Stimulated activated CD8-positive, alpha-beta memory T cell treated with anti-CD3 and anti-CD28 coated beads, Interleukin-15, amount 100 ng/mL, for 48 hours (primary cell): ENCODE measurements around the gene ANKRD44.

Source experiments
- DNase-seq, 2 donors: peaks; one replicate each; pipeline ENCODE4 v3.0.0-alpha.2; 2020; ENCODE audit warnings: low read depth in 2 of 2

The ANKRD44 gene

GRCh38 chr2:197208024-197208423 lies 102.6 kb downstream of the ANKRD44 start:
- DNase-seq, result no peak

- no peak for DNase-seq
These were observed 103.0 kb downstream of the ANKRD44 start for GRCh38 chr2:197207598-197207997.

- no peak for DNase-seq
These were observed 103.5 kb downstream of the ANKRD44 start for GRCh38 chr2:197207106-197207505.

- DNase-seq, result peak; percentile 50 to 53
These were observed 104.9 kb downstream of the ANKRD44 start for GRCh38 chr2:197205585-197206215.

- no peak for DNase-seq
These were observed 105.9 kb downstream of the ANKRD44 start for GRCh38 chr2:197204519-197205250.

GRCh38 chr2:197201874-197202273 lies 108.7 kb downstream of the ANKRD44 start:
- DNase-seq, result no peak

- no peak for DNase-seq
These were observed 109.9 kb downstream of the ANKRD44 start for GRCh38 chr2:197200762-197201058.

GRCh38 chr2:197200051-197200761 lies 110.4 kb downstream of the ANKRD44 start:
- no peak for DNase-seq

GRCh38 chr2:197198890-197199289 lies 111.7 kb downstream of the ANKRD44 start:
- peak; percentile 83 to 85 for DNase-seq

- DNase-seq, result no peak
These were observed 112.7 kb downstream of the ANKRD44 start for GRCh38 chr2:197197895-197198311.

GRCh38 chr2:197196541-197197180 lies 113.9 kb downstream of the ANKRD44 start:
- no peak for DNase-seq

- no peak for DNase-seq
These were observed 115.1 kb downstream of the ANKRD44 start for GRCh38 chr2:197195518-197195917.

- DNase-seq, result no peak
These were observed 118.6 kb downstream of the ANKRD44 start for GRCh38 chr2:197191940-197192322.

GRCh38 chr2:197191177-197191939 lies 119.2 kb downstream of the ANKRD44 start:
- no peak for DNase-seq

- no peak for DNase-seq
These were observed 120.5 kb downstream of the ANKRD44 start for GRCh38 chr2:197190100-197190432.

- DNase-seq, result no peak
These were observed 121.0 kb downstream of the ANKRD44 start for GRCh38 chr2:197189426-197190099.

- no peak for DNase-seq
These were observed 124.9 kb downstream of the ANKRD44 start for GRCh38 chr2:197185676-197186075.

- no peak for DNase-seq
These were observed 125.5 kb downstream of the ANKRD44 start for GRCh38 chr2:197184959-197185586.

GRCh38 chr2:197183355-197183754 lies 127.2 kb downstream of the ANKRD44 start:
- no peak for DNase-seq

GRCh38 chr2:197182668-197183067 lies 127.9 kb downstream of the ANKRD44 start:
- no peak for DNase-seq

- no peak for DNase-seq
These were observed 129.1 kb downstream of the ANKRD44 start for GRCh38 chr2:197181491-197181890.
